T1000 (cell line): ENCODE measurements around the gene FA2H.
A peak's percentile ranks its signal among the peaks of the same experiment; 100 is the strongest.
"Not testable (repeated sequence)": the region's sequence is repeated elsewhere in the genome, so short reads cannot be mapped to it uniquely, and the experiment has no call there.

Experiments used
- DNase-seq: peaks from one replicate; lab custom pipeline; 2025; ENCODE audit warnings: mixed read lengths; lab: John Stamatoyannopoulos, UW

FA2H gene

GRCh38 chr16:74774223-74775139 lies at the start of gene FA2H:
Gene FA2H, minus strand, starts transcription at chr16:74774820. Its CDS starts 65 bp downstream, at chr16:74774755.
- no peak for DNase-seq

GRCh38 chr16:74817851-74818250 lies 43.2 kb upstream of the FA2H start:
- DNase-seq = no peak

GRCh38 chr16:74813109-74813641 lies 38.6 kb upstream of the FA2H start:
- peak; percentile 24 for DNase-seq

- DNase-seq = no peak
Measured at GRCh38 chr16:74811911-74812310, 37.3 kb upstream of the FA2H start.

GRCh38 chr16:74811216-74811615 lies 36.6 kb upstream of the FA2H start:
- not testable (repeated sequence) for DNase-seq

- DNase-seq = no peak
Measured at GRCh38 chr16:74807052-74807646, 32.5 kb upstream of the FA2H start.

GRCh38 chr16:74800216-74800871 lies 25.7 kb upstream of the FA2H start:
- DNase-seq = no peak

GRCh38 chr16:74797414-74797813 lies 22.8 kb upstream of the FA2H start:
- DNase-seq = no peak

GRCh38 chr16:74795104-74795503 lies 20.5 kb upstream of the FA2H start:
- DNase-seq = no peak

- DNase-seq = no peak
Measured at GRCh38 chr16:74794668-74795067, 20.0 kb upstream of the FA2H start.

- no peak for DNase-seq
Measured at GRCh38 chr16:74793571-74793970, 19.0 kb upstream of the FA2H start.

- DNase-seq = no peak
Measured at GRCh38 chr16:74792225-74792624, 17.6 kb upstream of the FA2H start.

GRCh38 chr16:74791749-74792148 lies 17.1 kb upstream of the FA2H start:
- not testable (repeated sequence) for DNase-seq

- DNase-seq = no peak
Measured at GRCh38 chr16:74788108-74788507, 13.5 kb upstream of the FA2H start.

GRCh38 chr16:74785031-74785430 lies 10.4 kb upstream of the FA2H start:
- no peak for DNase-seq

GRCh38 chr16:74778646-74779045 lies 4.0 kb upstream of the FA2H start:
- no peak for DNase-seq

- no peak for DNase-seq
Measured at GRCh38 chr16:74776926-74777325, 2.3 kb upstream of the FA2H start.

- no peak for DNase-seq
Measured at GRCh38 chr16:74775255-74775654, 635 bp upstream of the FA2H start.

GRCh38 chr16:74773446-74774222 lies 986 bp downstream of the FA2H start:
- DNase-seq = no peak

GRCh38 chr16:74771656-74772315 lies 2.8 kb downstream of the FA2H start:
- DNase-seq = no peak

- DNase-seq = no peak
Measured at GRCh38 chr16:74770831-74771526, 3.6 kb downstream of the FA2H start.
